ENCODE measurements around the gene NHLRC2. TPM values are rescaled to one million over a fixed set of nuclear protein-coding genes. Genes with fewer than 3 reads are reported as not detected.

Gene NHLRC2
- total RNA-seq, 1 experiment from 2014 or later = 56.3 TPM

- Histone ChIP-seq H3K36me3 (ENCODE audit: control insufficient read depth in 1 of 2, insufficient read depth in 2 of 2, low read length in 2 of 2) (no peaks in the 10 kb centered on the region), H3K9me3 (ENCODE audit: control insufficient read depth in 1 of 2, insufficient read depth in 1 of 2, low read depth in 1 of 2, low read length in 2 of 2) (no peaks in the 10 kb centered on the region; a peak in 1 of 4 replicates), H3K4me2 (ENCODE audit: low read length) (no peak overlapping the region), H2AFZ (ENCODE audit: low read depth, low read length, poor library complexity, severe bottlenecking) (no peak overlapping the region), H3K27me3 (ENCODE audit: insufficient read depth, low read length) (no peaks in the 10 kb centered on the region), H3K9ac (ENCODE audit: low read length) (no peak overlapping the region), H3K79me2 (ENCODE audit: insufficient read depth, low read length) (no peaks in the 10 kb centered on the region), H4K20me1 (ENCODE audit: insufficient read depth) (no peaks in the 10 kb centered on the region), H3K4me1 (ENCODE audit: control insufficient read depth in 1 of 2, insufficient read depth in 2 of 2, low read length in 2 of 2) (peaks cover 5 to 9% of the 10 kb centered on the region in 2 experiments; a peak in 3 of 4 replicates), H3K4me3 (replicated peaks in 1 of 2; ENCODE audit: low read depth in 1 of 2, low read length in 2 of 2) (no peak overlapping the region), H3K9me2 (ENCODE audit: insufficient read depth) (no peaks in the 10 kb centered on the region), H3K27ac (ENCODE audit: low read depth, low read length) (no peak overlapping the region)
- TF ChIP-seq JUND (IDR thresholded peaks at IDR 0.05) (no peak), YY1 (IDR thresholded peaks at IDR 0.05; ENCODE audit: extremely low read depth, insufficient replicate concordance, low read depth, low read length) (no peak)
- ChIA-PET POLR2A (no interaction called here), CTCF (no interaction called here), RAD21 (ENCODE audit: low non-redundant PET in 1 of 2, low total read pairs in 2 of 2, uncharacterized antibody in 2 of 2, unreplicated experiment in 2 of 2) (no interaction called here)
- intact Hi-C loops (cut with micrococcal nuclease) = no loop called here
- DNase-seq (ENCODE audit: low read depth, low spot score) (no peak), ATAC-seq (no peak)
- no TSS peak for BruUV-seq (replicated peaks)
Measured at GRCh38 chr10:113965683-113966082, 111.2 kb downstream of the NHLRC2 start.

Other genes starting within 250 kb of the NHLRC2 start
- gene NRAP, start 190.6 kb upstream of the NHLRC2 start, total RNA-seq (2021; ENCODE audit: unreplicated experiment) = not detected
- gene CASP7, start 174.7 kb upstream of the NHLRC2 start, total RNA-seq (2021; ENCODE audit: unreplicated experiment) = 30.5 TPM
- not detected for gene PLEKHS1, start 103.0 kb upstream of the NHLRC2 start, total RNA-seq (2021; ENCODE audit: unreplicated experiment)
- gene DCLRE1A, start 579 bp upstream of the NHLRC2 start, total RNA-seq (2021; ENCODE audit: unreplicated experiment) = 13.9 TPM
- gene ADRB1, start 189.2 kb downstream of the NHLRC2 start, total RNA-seq (2021; ENCODE audit: unreplicated experiment) = 0.89 TPM

All from HCT116 (cell line).